Tibial nerve (tissue), 4 donors: ENCODE measurements around the gene TNRC6C.

ENCODE experiments used
- EP300 ChIP-seq, 2 donors: sonication (generic); formaldehyde crosslinking; IDR thresholded peaks; one replicate each; pipeline ENCODE4 v1.6.1; 2017; ENCODE audit warnings: antibody characterized with exemption in 2 of 2, mild to moderate bottlenecking in 1 of 2
- POLR2A ChIP-seq, 2 donors: fragments of 450-650 bp; IDR thresholded peaks; one replicate each; pipeline ENCODE4 v1.6.1; 2017; ENCODE audit warnings: antibody characterized with exemption in 2 of 2, mild to moderate bottlenecking in 2 of 2, moderate library complexity in 2 of 2
- TF ChIP-seq, protein P1 (sequence below), 5 experiments: fragments of 200-600 bp in 3 of 5; fragments of 450-650 bp in 2 of 5; sonication (generic) in 3 of 5; IDR thresholded peaks; one replicate each; pipeline ENCODE4 v1.5.1; 2016 to 2019; ENCODE audit warnings: antibody characterized with exemption in 5 of 5, mild to moderate bottlenecking in 3 of 5, moderate library complexity in 2 of 5

DNA sequence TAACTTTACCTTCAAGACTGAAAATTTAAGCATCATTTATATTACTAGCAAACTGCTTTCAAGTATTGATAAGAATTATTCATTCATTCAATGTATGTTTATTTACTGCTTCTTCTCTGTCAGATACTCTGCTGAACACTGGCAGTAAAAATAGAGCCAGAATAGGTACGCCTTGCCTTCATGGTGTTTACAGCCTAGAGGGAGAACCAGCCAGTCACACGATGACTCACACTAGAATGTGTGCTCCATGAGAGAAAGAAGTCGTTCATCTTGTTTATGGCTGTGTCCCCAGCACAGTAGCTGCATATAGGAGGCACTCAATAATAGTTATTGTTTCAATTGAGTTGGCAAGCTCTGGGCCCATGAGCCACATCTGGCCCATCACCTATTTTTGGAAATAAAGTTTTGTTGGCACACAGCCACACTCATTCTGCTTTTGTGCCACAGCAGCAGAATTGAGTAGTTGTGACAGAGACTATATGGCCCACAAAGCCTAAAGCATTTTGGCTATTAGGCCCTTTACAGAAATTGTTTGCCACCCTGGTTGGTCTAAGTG, 85.9 kb downstream of the TNRC6C start:
- TF ChIP-seq, protein P1, sequence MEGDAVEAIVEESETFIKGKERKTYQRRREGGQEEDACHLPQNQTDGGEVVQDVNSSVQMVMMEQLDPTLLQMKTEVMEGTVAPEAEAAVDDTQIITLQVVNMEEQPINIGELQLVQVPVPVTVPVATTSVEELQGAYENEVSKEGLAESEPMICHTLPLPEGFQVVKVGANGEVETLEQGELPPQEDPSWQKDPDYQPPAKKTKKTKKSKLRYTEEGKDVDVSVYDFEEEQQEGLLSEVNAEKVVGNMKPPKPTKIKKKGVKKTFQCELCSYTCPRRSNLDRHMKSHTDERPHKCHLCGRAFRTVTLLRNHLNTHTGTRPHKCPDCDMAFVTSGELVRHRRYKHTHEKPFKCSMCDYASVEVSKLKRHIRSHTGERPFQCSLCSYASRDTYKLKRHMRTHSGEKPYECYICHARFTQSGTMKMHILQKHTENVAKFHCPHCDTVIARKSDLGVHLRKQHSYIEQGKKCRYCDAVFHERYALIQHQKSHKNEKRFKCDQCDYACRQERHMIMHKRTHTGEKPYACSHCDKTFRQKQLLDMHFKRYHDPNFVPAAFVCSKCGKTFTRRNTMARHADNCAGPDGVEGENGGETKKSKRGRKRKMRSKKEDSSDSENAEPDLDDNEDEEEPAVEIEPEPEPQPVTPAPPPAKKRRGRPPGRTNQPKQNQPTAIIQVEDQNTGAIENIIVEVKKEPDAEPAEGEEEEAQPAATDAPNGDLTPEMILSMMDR (IDR thresholded peaks at IDR 0.05), result no peak
- TF ChIP-seq POLR2A (IDR thresholded peaks at IDR 0.05), result no peak
- TF ChIP-seq EP300 (IDR thresholded peaks at IDR 0.05), result no peak
